ENCODE measurements around the gene SHC1. TPM values are rescaled to one million over a fixed set of nuclear protein-coding genes. Genes with fewer than 3 reads are reported as not detected.
A peak's percentile ranks its signal among the peaks of the same experiment; 100 is the strongest.

Gene SHC1
- total and polyA plus RNA-seq, 2 experiments from 2014 or later, result 117 to 211 TPM

DNA sequence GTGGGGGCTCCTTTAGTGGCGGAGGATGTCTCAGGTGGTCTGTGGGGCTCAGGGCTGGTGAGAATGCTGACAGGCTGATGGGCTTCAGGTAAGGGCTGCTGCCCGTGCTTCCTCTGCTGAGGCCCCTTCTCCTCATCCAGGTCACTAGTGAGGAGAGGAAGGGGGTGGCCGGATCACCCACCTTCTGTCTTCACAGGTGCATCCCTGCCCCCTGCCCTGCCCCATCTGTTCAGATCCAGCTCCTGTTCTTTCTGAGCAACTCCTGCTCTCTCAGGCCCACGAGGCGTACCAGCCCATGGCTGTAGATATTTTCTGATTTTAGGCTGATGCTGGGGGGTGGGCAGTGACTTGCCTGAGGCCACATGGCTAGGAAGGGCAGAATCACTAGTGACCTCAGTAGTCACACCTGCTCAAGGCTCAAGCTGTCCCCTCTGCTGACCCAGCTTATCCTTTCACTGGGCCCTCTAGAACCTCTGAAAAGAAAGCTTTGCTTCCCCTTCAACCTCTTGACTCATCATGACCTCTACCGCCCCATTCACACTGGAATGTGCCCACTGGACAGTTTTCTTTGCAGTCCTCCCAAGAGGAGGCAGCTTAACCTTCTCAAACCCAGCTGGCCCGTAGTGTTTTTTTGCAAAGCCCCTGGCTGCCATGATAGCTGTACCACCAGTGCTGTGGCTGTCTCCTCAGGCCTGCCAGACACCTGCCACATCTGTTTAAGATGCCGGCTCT lies 48.2 kb upstream of the SHC1 start (continued):
- TF ChIP-seq, protein P1, sequence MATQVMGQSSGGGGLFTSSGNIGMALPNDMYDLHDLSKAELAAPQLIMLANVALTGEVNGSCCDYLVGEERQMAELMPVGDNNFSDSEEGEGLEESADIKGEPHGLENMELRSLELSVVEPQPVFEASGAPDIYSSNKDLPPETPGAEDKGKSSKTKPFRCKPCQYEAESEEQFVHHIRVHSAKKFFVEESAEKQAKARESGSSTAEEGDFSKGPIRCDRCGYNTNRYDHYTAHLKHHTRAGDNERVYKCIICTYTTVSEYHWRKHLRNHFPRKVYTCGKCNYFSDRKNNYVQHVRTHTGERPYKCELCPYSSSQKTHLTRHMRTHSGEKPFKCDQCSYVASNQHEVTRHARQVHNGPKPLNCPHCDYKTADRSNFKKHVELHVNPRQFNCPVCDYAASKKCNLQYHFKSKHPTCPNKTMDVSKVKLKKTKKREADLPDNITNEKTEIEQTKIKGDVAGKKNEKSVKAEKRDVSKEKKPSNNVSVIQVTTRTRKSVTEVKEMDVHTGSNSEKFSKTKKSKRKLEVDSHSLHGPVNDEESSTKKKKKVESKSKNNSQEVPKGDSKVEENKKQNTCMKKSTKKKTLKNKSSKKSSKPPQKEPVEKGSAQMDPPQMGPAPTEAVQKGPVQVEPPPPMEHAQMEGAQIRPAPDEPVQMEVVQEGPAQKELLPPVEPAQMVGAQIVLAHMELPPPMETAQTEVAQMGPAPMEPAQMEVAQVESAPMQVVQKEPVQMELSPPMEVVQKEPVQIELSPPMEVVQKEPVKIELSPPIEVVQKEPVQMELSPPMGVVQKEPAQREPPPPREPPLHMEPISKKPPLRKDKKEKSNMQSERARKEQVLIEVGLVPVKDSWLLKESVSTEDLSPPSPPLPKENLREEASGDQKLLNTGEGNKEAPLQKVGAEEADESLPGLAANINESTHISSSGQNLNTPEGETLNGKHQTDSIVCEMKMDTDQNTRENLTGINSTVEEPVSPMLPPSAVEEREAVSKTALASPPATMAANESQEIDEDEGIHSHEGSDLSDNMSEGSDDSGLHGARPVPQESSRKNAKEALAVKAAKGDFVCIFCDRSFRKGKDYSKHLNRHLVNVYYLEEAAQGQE (IDR thresholded peaks at IDR 0.05; ENCODE audit: unreplicated experiment), result no peak
- TF ChIP-seq ZNF331 (CRISPR knock-in tag; IDR thresholded peaks at IDR 0.05; ENCODE audit: low read depth) (no peak), POLR2AphosphoS5 (IDR thresholded peaks at IDR 0.05; ENCODE audit: low read depth) (no peak), EZH2phosphoT487 (IDR thresholded peaks at IDR 0.05; ENCODE audit: unreplicated experiment) (no peak), JUNB (IDR thresholded peaks at IDR 0.05; ENCODE audit: unreplicated experiment) (no peak), ZNF114 (CRISPR knock-in tag; IDR thresholded peaks at IDR 0.05) (no peak), STAT1 (IDR thresholded peaks at IDR 0.05; ENCODE audit: unreplicated experiment) (no peak)

DNA sequence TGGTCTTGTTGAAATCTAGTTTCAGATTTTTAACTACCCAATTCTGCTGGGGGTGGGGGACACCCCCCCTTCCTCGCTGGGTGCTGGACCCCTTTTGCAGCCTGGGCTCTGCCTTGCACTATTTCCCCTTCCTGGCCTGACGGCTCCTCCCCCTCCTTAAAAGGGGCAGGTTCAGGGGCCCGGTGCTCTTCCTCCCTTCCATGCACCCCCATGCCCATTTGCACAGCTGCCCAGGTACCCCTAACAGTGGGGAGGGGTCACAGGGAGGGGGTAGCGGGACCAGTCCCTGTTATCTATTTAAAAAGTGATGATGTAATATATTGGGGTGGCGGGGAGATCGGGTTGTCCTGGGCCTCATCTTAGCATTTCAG lies 47.4 kb upstream of the SHC1 start:
- Mint-ChIP-seq H3K36me3 (ENCODE audit: low read depth) (peaks cover 29% of the 10 kb centered on the region), H3K27me3 (ENCODE audit: insufficient read depth, low read depth, poor library complexity) (peaks cover 24% of the 10 kb centered on the region), H3K9me3 (no peaks in the 10 kb centered on the region), H3K27ac (no peak overlapping the region), H3K4me3 (peak overlapping the region; percentile 65), H3K4me1 (peaks cover 45% of the 10 kb centered on the region)
- ATAC-seq, result no peak; the same call in 2 of the 3 replicates
- Histone ChIP-seq H3K4me2 (peak overlapping the region; percentile 81), H3K36me3 (ENCODE audit: insufficient read depth) (no peaks in the 10 kb centered on the region), H4K20me1 (replicated peaks; ENCODE audit: insufficient read depth) (peaks cover 6% of the 10 kb centered on the region; the same call in 1 of the 2 replicates), H3K9me2 (ENCODE audit: insufficient read depth) (no peaks in the 10 kb centered on the region), H3K27ac (ENCODE audit: low read depth) (no peak overlapping the region), H2AFZ (no peak overlapping the region), H3F3A (replicated peaks; ENCODE audit: low read depth) (no peaks in the 10 kb centered on the region), H3K4me3 (peak overlapping the region; percentile 66), H3K27me3 (ENCODE audit: insufficient read depth) (no peaks in the 10 kb centered on the region), H3K4me1 (ENCODE audit: insufficient read depth) (peaks cover 24% of the 10 kb centered on the region), H3K79me2 (replicated peaks; ENCODE audit: insufficient read depth) (peaks cover 3% of the 10 kb centered on the region)
- DNase-seq (ENCODE audit: low spot score), result no peak
- TF ChIP-seq ZNF331 (CRISPR knock-in tag; IDR thresholded peaks at IDR 0.05; ENCODE audit: low read depth) (no peak), EZH2 (IDR thresholded peaks at IDR 0.05; ENCODE audit: low read depth, unreplicated experiment) (no peak), CREB1 (CRISPR knock-in tag; IDR thresholded peaks at IDR 0.05; ENCODE audit: low read depth) (no peak), ZNF114 (CRISPR knock-in tag; IDR thresholded peaks at IDR 0.05) (no peak), JUNB (IDR thresholded peaks at IDR 0.05; ENCODE audit: unreplicated experiment) (no peak), POLR2AphosphoS5 (IDR thresholded peaks at IDR 0.05; ENCODE audit: low read depth) (no peak)
- TF ChIP-seq, protein P1 (IDR thresholded peaks at IDR 0.05; ENCODE audit: unreplicated experiment), result no peak
- TF ChIP-seq, protein P2, sequence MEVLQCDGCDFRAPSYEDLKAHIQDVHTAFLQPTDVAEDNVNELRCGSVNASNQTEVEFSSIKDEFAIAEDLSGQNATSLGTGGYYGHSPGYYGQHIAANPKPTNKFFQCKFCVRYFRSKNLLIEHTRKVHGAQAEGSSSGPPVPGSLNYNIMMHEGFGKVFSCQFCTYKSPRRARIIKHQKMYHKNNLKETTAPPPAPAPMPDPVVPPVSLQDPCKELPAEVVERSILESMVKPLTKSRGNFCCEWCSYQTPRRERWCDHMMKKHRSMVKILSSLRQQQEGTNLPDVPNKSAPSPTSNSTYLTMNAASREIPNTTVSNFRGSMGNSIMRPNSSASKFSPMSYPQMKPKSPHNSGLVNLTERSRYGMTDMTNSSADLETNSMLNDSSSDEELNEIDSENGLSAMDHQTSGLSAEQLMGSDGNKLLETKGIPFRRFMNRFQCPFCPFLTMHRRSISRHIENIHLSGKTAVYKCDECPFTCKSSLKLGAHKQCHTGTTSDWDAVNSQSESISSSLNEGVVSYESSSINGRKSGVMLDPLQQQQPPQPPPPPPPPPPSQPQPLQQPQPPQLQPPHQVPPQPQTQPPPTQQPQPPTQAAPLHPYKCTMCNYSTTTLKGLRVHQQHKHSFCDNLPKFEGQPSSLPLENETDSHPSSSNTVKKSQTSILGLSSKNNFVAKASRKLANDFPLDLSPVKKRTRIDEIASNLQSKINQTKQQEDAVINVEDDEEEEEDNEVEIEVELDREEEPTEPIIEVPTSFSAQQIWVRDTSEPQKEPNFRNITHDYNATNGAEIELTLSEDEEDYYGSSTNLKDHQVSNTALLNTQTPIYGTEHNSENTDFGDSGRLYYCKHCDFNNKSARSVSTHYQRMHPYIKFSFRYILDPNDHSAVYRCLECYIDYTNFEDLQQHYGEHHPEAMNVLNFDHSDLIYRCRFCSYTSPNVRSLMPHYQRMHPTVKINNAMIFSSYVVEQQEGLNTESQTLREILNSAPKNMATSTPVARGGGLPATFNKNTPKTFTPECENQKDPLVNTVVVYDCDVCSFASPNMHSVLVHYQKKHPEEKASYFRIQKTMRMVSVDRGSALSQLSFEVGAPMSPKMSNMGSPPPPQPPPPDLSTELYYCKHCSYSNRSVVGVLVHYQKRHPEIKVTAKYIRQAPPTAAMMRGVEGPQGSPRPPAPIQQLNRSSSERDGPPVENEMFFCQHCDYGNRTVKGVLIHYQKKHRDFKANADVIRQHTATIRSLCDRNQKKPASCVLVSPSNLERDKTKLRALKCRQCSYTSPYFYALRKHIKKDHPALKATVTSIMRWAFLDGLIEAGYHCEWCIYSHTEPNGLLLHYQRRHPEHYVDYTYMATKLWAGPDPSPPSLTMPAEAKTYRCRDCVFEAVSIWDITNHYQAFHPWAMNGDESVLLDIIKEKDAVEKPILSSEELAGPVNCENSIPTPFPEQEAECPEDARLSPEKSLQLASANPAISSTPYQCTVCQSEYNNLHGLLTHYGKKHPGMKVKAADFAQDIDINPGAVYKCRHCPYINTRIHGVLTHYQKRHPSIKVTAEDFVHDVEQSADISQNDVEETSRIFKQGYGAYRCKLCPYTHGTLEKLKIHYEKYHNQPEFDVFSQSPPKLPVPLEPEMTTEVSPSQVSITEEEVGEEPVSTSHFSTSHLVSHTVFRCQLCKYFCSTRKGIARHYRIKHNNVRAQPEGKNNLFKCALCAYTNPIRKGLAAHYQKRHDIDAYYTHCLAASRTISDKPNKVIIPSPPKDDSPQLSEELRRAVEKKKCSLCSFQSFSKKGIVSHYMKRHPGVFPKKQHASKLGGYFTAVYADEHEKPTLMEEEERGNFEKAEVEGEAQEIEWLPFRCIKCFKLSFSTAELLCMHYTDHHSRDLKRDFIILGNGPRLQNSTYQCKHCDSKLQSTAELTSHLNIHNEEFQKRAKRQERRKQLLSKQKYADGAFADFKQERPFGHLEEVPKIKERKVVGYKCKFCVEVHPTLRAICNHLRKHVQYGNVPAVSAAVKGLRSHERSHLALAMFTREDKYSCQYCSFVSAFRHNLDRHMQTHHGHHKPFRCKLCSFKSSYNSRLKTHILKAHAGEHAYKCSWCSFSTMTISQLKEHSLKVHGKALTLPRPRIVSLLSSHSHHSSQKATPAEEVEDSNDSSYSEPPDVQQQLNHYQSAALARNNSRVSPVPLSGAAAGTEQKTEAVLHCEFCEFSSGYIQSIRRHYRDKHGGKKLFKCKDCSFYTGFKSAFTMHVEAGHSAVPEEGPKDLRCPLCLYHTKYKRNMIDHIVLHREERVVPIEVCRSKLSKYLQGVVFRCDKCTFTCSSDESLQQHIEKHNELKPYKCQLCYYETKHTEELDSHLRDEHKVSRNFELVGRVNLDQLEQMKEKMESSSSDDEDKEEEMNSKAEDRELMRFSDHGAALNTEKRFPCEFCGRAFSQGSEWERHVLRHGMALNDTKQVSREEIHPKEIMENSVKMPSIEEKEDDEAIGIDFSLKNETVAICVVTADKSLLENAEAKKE (CRISPR knock-in tag; IDR thresholded peaks at IDR 0.05), result no peak
